K562 (cell line): Measurements from ENCODE around the gene IRS1. TPM values are rescaled to one million over a fixed set of nuclear protein-coding genes. Genes with fewer than 3 reads are reported as not detected.
A peak's percentile ranks its signal among the peaks of the same experiment; 100 is the strongest.

Source experiments
- HMGN3 ChIP-seq: IDR thresholded peaks from 2 replicates; pipeline ENCODE4 v1.6.1; 2011; ENCODE audit warnings: borderline replicate concordance, low read depth, mild to moderate bottlenecking, mixed read lengths, low read length; ENCODE audit not compliant: insufficient read length; ENCODE audit errors: extremely low read depth
- MAFG ChIP-seq: fragments of 450-650 bp; conservative IDR thresholded peaks from 2 replicates; pipeline ENCODE4 v1.6.1; 2016; ENCODE audit warnings: missing genetic modification characterization, missing compliant biosample characterization
- MNT ChIP-seq, 2 experiments: fragments of 450-650 bp; conservative IDR thresholded peaks; 2 replicates each; pipeline ENCODE4 v1.6.1; 2017; ENCODE audit warnings: mild to moderate bottlenecking in 2 of 2, moderate library complexity in 2 of 2
- PTBP1 ChIP-seq: fragments of 200-400 bp; formaldehyde crosslinking; IDR thresholded peaks from 2 replicates; pipeline ENCODE4 v1.6.1; 2017; ENCODE audit warnings: low read depth, low read length
- TBL1XR1 ChIP-seq, 2 experiments: IDR thresholded peaks; 2 replicates each; pipeline ENCODE4 v1.6.1; 2012; ENCODE audit warnings: improper control_type of control experiment in 2 of 2, low read length in 2 of 2, mild to moderate bottlenecking in 1 of 2
- TCFL5 ChIP-seq: fragments of 250-450 bp; sonication (Bioruptor Pico); conservative IDR thresholded peaks from 2 replicates; pipeline ENCODE4 v1.6.1; 2021; ENCODE audit warnings: mild to moderate bottlenecking, moderate library complexity, matching md5 sums
- TEAD1 ChIP-seq, 2 experiments: fragments of 450-650 bp in 1 of 2; sonication (generic) in 1 of 2; formaldehyde crosslinking; IDR thresholded peaks; 2 replicates each; pipeline versions ENCODE4 v1.4.0 to v1.8.0; 2020 to 2022; ENCODE audit warnings: mild to moderate bottlenecking in 2 of 2, missing genetic modification reagents in 1 of 2
- XRCC4 ChIP-seq: IDR thresholded peaks from one replicate; pipeline ENCODE4 v1.6.1; 2011; ENCODE audit not compliant: insufficient read depth, insufficient read length; ENCODE audit errors: extremely low read depth
- ZNF407 ChIP-seq: fragments of 450-650 bp; IDR thresholded peaks from 2 replicates; pipeline ENCODE4 v1.6.1; 2016; ENCODE audit warnings: low read depth
- polyA plus RNA-seq, 8 experiments: library from polyadenylated mRNA; depleted of rRNA in 4 of 8; stranded (reverse) in 5 of 8; unstranded in 3 of 8; fragments of >200 nt; fragmentation: Nextera tagmentation in 2 of 8; fragmentation: Illumina TruSeq in 1 of 8; extraction: Ambion mirVana in 2 of 8; extraction: Trizol in 1 of 8; gene quantifications; 2 replicates each; pipeline versions ENCODE4 v1.2.1 to v1.2.3, GENCODE V29; 2011 to 2014; ENCODE audit warnings: inconsistent platforms in 1 of 8, missing spikeins in 1 of 8
- total RNA-seq, 7 experiments: library from RNA; depleted of rRNA in 6 of 7; stranded (reverse); fragments of >200 nt in 6 of 7; fragmentation: Illumina TruSeq in 2 of 7; extraction: Trizol in 2 of 7; gene quantifications; 2 replicates each; pipeline versions ENCODE4 v1.2.1 to v1.2.3, GENCODE V29; 2011 to 2021; ENCODE audit warnings: low replicate concordance in 1 of 7

IRS1 gene
- total and polyA plus RNA-seq, 9 of the 15 experiments (the other 6 are each of a cell fraction or from before 2014, with no cell fraction given), result under 0.01 to 0.31 (median 0.08) TPM; not detected in 1

- no peak for TF ChIP-seq TCFL5
- no peak for TF ChIP-seq MAFG (tag)
- TF ChIP-seq TBL1XR1 (IDR thresholded peaks at IDR 0.05; ENCODE audit: low read length in 2 of 2), result no peak
- TF ChIP-seq TEAD1 (CRISPR knock-in tag; IDR thresholded peaks at IDR 0.05), result peak in 1 of 2 experiments; percentile 78; a peak in 1 of 4 replicates
- no peak for TF ChIP-seq XRCC4
- no peak for TF ChIP-seq HMGN3
- no peak for TF ChIP-seq ZNF407
- TF ChIP-seq MNT (conservative IDR thresholded peaks at IDR 0.05), result peak; percentile 43 to 59; a peak in 2 of 4 replicates
- no peak for TF ChIP-seq PTBP1
These were observed 8.0 kb downstream of the IRS1 start (continued) for GRCh38 chr2:226791487-226792081.
